GM23338 (cell line): Measurements from ENCODE around the gene TRIM52.
A peak's percentile ranks its signal among the peaks of the same experiment; 100 is the strongest.
"Not testable (repeated sequence)": the region's sequence is repeated elsewhere in the genome, so short reads cannot be mapped to it uniquely, and the experiment has no call there.

Experiments used
- CREB1 ChIP-seq: fragments of 250-450 bp; sonication (Bioruptor Pico); IDR thresholded peaks from 2 replicates; pipeline ENCODE4 v1.5.0; 2020; ENCODE audit warnings: low read depth, mild to moderate bottlenecking, moderate library complexity
- CTCF ChIP-seq, 2 experiments: fragments of 200-600 bp in 1 of 2; sonication (generic) in 1 of 2; conservative IDR thresholded peaks; 2 replicates each; pipeline versions ENCODE4 v1.5.1 to v1.6.1; 2016 to 2017; ENCODE audit warnings: antibody characterized with exemption in 2 of 2, low read depth in 2 of 2, mild to moderate bottlenecking in 2 of 2, moderate library complexity in 1 of 2
- ETS1 ChIP-seq: IDR thresholded peaks from 2 replicates; pipeline ENCODE4 v1.6.1; 2016; ENCODE audit warnings: antibody characterized with exemption
- EZH2 ChIP-seq: fragments of 200-600 bp; sonication (generic); IDR thresholded peaks from one replicate; pipeline ENCODE4 v1.8.0; 2017; ENCODE audit warnings: antibody characterized with exemption, mild to moderate bottlenecking, low read depth; ENCODE audit not compliant: unreplicated experiment
- EZH2phosphoT487 ChIP-seq: fragments of 200-600 bp; sonication (generic); IDR thresholded peaks from one replicate; pipeline ENCODE4 v1.8.1; 2018; ENCODE audit warnings: antibody characterized with exemption; ENCODE audit not compliant: unreplicated experiment
- JUNB ChIP-seq: IDR thresholded peaks from one replicate; pipeline ENCODE4 v1.6.1; 2016; ENCODE audit warnings: antibody characterized with exemption; ENCODE audit not compliant: unreplicated experiment
- NANOG ChIP-seq: IDR thresholded peaks from 2 replicates; pipeline ENCODE4 v1.6.1; 2016; ENCODE audit warnings: antibody characterized with exemption, borderline replicate concordance
- POLR2AphosphoS5 ChIP-seq: IDR thresholded peaks from 2 replicates; pipeline ENCODE4 v1.6.1; 2016; ENCODE audit warnings: antibody characterized with exemption, low read depth
- REST ChIP-seq: IDR thresholded peaks from one replicate; pipeline ENCODE4 v1.6.1; 2018; ENCODE audit warnings: antibody characterized with exemption; ENCODE audit not compliant: unreplicated experiment
- ZNF114 ChIP-seq: fragments of 250-450 bp; sonication (Bioruptor Pico); IDR thresholded peaks from 2 replicates; pipeline ENCODE4 v1.5.0; 2020; ENCODE audit warnings: mild to moderate bottlenecking, moderate library complexity

GRCh38 chr5:181283841-181284755 lies 23.2 kb upstream of the TRIM52 start:
- TF ChIP-seq CTCF (conservative IDR thresholded peaks at IDR 0.05; ENCODE audit: low read depth in 2 of 2) = peak in 1 of 2 experiments; percentile 27; a peak in 1 of 4 replicates
- TF ChIP-seq POLR2AphosphoS5; EZH2; REST; JUNB; ZNF114 (CRISPR knock-in tag); CREB1 (CRISPR knock-in tag); ETS1; EZH2phosphoT487; NANOG: not testable (repeated sequence)
